Right renal cortex interstitium (tissue), 3 donors: Measurements from ENCODE around the gene CITED1. TPM values are rescaled to one million over a fixed set of nuclear protein-coding genes. Genes with fewer than 3 reads are reported as not detected.

Source experiments
- DNase-seq, 3 donors: peaks; one replicate each; pipeline ENCODE4 v3.0.0-alpha.2; 2013; ENCODE audit warnings: low read depth in 3 of 3, low spot score in 2 of 3
- polyA plus RNA-seq, 3 donors: library from polyadenylated mRNA; unstranded; fragments of 120-200 nt; gene quantifications; one replicate each; pipeline ENCODE4 v1.2.1, GENCODE V29; 2013; ENCODE audit not compliant: insufficient read length in 3 of 3

The CITED1 gene
- polyA plus RNA-seq, 3 donors = 9.9 to 13.8 (median 12.2) TPM

DNA sequence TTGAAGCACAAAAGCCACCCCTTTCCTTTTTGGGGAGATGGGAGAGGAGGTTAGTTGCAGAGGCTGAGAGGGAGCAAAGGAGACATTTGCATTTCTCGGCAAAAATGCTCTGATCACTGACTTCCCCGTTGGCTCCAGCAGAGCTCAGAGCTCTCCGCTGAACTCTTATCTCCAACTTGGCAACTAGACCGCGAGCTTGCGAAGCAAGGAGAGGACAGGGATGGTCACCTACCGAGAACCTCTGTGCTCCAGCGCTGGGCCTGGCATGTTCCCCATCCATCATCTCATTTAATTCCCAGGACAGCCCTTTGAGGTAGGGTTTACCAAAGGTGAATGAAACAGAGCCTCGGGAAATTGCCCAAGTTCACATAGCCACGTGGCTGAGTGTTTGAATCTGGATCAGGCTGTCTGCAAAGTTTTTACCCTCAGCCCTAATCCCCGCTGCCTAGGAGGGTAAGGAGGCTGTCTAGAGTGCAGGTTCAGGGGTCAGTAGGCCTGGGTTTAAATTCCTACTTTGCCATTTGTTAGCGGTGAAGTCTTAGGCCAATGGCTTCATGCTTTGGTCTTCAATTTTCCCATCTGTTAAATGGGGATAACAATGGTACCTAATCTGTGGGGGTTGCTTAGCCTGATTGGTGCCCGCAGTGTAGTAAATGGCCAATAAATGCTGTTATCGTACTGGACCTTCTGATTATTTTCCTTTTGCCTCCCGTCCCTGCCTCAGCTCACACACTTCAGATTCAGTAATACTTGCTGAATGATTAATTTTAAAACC lies 3.8 kb upstream of the CITED1 start:
- no peak for DNase-seq

DNA sequence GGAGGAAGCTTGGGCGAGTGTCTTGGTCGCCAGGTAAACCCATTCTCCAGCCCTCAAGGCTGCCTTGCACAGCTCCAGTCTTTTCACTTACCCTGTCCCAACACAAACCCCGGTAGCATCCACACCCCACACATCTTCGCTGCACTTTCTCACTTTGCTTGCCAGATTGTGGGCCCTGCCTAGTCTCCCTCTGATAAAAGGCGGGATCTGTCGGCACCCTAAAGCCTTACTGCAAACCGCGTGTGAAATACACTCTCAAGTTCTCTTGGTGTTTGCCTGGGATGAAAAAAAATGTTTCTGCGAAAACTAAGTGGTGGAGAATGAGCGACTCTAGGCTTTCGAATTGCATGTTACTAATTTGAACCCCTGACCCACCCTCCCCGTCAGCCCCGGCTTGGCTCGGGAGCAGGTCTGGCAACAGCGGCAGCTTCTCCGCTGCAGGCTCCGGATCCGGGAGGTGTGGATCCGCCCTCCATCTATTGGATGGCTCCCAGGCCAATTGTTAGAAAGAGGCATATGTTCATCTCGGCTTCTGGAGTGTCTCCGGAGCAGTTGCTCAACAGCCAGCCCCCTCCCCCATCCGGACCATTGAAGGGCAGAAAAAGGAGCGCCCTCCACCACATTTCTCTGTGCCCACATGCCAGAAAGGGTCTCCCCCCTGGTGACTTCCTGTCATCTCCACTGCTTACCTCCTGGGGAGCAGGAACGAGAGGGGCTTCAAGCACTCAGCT lies 3.0 kb upstream of the CITED1 start:
- DNase-seq = peak in 1 of 3 donors; percentile 29

DNA sequence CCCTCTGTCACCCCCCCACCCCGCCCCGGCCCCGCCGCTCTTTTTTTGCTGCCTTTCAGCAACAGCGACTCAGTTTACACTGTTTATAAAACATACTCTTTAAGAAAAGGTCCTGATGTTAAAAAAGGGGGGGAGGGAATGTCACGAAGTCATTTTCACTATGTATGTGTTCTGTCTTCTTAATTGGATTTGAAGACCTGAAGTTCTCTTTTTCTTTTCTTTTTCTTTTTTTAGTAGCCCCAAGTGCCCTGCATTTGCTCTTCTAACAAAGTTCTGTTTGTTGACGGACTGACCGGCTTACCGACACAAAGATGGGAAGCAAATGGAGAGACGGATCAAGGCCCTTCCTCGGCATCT lies 2.5 kb upstream of the CITED1 start:
- DNase-seq = no peak

DNA sequence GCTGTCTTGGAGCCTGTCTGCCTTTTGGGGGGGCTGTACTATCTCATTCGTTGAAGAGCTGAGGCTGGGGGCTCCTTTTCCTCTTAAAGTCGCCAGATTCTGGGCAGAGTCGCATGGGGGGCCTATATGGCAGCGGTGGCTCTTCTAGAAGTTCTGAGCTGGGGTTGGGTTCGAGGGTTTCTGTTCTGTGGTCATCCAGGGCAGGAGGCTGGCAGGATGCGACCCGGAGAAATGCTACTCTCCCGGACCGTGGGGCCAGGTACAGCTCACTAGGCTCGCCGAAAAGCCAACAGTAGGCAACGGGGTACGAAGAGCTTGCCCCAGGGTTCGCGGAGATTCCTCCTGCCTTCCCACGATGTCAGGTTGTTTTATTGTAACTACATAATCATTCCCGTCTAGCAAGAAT lies 1.9 kb upstream of the CITED1 start:
- DNase-seq = no peak

DNA sequence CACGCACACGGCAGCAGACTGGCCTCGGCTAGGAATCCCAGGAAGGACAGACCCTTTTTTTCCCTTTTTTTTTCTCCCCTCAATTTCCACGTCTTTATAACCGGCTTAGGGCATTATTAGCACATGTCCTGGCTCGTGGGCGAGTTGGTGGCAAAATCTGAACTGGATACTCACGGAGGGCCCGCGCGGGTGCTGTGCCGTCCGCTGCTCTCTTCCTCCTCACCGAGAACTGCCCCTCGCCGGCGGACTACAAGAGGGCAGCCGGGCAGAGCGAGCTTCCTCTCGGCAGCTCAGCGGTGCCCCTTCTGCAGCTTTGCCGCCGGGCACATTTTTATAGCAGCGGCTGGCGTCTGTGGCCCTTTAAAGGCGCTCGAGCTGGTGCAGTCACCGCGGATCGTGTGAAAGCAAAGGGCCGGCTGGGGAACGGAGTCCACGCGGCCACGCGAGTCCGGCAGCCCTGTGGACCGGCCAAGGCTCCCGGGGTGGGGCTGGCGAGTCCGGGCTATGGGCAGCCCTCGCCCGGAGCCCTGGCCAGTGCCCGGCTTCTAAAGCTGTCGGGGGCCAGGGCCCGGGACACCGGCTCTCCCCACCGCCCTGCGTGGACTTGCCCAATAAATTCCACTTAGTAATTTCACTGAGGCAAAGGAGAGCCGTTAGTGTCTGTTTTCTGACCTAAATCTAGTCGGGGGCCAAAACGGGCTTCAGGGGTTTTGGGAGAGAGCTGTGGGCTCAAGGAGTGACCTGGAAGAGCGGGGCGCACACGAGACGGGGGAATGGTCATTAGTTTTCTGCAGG lies 1.3 kb upstream of the CITED1 start:
- DNase-seq = no peak

DNA sequence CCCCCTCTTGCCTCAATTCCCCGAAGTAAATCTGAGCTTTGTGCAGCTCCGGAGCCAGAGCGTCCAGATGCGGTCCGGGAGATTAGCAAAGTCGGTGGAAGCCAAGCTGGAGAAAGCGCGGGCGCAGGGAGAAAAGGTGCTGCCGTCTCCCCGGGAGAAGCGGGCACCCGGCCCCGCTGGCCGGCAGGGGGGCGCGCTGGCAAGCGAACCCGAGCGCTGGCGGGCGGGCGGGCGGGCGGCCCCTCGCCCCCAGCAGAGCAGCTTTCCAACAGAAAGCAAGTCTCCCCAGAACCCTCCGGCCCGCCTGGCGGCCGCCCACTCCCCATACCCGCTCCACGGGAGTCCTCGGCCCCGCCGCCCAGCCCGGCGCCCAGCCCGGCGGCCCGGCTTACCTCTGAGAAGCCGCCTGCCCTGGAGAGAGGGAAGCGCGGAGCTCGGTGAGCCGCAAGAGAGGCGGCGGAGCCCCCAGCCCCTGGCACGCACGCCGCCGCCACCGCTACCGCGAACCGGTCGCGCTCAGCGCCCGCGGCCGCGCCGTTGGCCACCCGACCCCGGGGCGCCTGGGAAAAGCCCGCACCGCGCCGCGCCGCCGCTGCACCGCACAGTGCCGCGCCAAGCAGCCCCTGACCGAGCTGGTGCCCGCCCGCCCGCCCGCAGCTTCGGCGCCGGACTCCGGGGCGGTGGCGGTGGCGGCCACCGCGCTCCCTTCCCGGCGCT lies 529 bp upstream of the CITED1 start:
- DNase-seq = no peak

DNA sequence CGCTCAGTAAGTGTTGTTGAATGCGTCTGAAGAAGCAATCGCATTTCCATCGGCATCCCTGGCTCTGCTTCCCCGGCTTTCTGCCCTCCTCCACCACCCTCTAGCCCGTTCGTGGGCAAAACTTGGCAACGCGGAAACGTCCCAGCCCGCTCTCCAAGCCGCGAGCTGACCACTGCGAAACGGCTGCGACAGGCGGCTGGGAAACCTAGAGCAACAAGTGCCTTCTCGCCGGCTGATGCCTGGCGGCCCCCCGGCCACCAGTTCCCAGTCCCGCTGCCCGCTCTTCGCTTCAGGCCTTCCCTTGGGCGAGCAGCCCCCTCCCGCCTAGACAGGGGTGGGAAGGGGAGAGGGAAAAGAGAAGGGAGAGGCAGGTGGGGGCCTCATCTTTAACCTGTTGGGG lies 837 bp downstream of the CITED1 start:
- no peak for DNase-seq

DNA sequence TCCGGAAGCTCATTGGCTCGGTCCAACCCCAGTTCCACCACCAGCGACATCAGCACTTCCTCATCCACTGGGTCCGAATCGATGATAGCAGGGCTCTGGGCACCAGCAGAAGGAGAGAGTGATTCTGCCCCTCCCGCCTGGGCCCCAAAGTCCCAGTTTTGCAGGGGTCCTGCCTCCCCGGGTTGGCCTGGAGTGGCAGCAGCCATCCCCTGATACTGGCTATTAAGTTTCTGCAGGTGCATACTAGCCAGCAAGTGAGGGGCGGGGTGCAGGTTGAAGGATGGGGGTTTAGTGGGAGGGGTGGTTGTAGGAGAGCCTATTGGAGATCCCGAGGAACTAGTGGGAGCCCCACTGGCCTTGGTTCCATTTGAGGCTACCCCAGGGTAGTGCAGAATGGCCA lies 3.9 kb downstream of the CITED1 start:
- DNase-seq = no peak

DNA sequence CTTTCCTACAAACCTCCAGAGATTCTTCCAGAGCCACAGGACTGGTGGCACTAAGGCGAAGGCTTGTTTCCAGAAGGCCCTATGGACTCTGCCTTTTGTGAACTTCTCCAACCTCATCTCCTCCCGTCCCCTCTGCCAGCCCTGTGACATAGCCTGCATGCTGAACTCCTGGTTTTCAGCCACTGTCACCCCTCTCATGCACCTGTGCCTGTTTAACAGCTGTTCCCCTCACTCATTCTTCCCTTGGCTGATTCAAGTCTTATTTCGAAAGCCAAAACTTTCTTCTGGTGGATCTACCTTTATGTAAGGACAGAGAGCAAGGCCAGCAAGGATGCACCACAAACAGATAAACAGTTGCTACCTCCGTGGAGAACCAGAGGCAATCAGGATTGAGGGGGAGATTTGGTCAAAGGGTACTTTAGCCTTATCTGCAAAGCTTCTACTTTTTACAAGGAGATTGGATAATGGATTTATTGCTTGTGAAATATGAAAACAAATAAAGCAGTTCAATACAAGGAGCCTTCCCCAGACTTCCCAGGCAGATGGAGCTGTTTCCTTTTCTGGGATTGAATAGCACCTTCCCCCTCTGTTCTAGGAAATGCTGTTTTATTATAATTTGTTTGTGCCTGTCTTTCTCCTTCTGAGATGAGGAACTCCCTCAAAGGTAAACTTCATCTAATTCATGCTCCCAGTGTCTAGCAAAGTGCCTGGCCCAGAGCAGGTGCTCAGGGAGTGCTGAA lies 5.7 kb downstream of the CITED1 start:
- no peak for DNase-seq

DNA sequence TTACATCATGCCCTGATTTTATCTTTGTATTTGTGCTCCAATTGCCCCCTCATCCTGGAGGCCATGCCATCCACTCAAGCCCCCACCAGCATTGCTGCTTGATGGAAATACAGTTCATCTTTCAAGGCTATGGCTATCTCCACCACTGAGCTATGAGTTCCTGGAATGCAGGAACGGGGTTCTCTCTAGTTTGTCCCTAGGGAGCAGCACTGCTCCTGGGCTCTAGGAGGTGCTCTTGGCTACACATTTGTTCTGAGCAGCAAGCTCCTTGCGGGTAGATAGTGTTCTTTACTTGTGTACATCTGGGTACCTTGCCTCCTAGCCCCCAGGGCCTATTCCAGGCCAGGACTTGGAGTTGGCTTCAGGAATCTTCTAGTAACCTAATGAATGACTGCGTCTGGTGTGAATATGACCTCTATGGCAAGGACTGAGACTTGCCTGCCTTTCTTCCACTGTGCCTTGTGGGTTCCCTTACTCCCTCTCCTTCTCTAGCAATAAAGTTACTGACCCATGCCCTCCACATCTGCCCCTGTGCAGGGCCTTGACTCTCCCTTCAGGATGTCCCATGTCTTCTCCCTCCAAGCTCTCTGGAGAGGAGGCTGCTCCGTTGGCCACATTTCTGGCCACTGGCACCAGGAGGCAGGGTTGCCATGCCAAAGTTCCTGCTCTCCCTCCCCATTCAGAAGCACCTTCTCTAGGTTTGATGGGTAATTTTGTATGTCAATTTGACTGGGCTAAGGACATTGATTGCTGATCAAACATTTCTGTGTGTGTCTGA lies 7.6 kb downstream of the CITED1 start:
- no peak for DNase-seq

DNA sequence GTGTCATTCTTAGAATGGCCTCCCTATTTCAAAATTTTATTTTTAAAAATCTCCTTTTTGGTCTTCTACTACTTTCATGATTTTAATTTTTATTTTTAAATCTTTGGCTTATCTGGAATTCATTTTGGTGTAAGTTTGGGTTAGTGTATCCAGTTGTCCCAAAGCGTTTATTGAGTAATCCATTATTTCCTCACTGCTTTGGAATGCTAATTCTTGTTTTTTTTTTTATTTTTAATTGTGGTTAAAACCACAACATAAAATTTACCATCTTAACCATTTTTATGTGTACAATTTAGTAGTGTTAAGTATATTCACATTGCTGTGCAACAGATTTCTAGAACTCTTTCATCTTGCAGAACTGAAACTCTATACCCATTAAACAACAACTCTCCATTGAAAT lies 8.7 kb downstream of the CITED1 start:
- DNase-seq = no peak

DNA sequence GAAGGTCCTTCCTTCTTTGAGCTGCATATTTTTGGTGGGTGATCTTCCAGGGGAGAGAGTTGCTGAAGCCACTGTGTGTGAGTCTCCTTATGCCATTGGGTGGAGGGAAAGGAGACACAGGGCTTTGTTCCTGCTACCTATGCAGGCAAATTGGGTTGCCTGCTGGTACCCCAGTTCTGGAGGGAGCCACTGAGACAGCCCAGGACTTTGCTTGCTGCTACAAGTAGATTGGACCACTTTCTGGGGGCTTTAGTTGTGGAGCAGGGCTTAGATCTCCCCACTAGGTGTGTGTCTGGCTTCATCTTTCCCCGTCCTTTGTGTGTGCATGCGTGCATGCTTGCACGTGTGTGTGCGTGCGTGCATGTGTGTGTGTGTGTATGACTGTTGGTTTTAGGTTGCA lies 10.0 kb downstream of the CITED1 start:
- DNase-seq = no peak

DNA sequence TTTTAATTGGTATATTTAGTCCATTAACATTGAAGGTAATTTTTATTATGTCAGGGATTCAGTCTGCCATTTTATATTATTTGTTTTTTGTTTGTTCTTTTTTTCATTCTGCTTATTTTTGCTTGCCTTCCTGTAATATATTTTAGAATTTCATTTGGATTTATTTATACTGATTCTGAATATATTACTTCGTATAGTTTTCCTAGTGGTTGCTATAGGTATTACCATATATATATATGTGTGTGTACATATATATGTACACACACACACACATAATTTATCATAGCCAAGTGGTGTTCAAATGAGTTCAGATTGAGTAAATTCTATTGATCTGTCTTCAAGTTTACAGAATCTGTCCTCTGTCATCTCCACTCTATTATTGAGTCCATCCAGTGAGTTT lies 11.2 kb downstream of the CITED1 start:
- DNase-seq = no peak

DNA sequence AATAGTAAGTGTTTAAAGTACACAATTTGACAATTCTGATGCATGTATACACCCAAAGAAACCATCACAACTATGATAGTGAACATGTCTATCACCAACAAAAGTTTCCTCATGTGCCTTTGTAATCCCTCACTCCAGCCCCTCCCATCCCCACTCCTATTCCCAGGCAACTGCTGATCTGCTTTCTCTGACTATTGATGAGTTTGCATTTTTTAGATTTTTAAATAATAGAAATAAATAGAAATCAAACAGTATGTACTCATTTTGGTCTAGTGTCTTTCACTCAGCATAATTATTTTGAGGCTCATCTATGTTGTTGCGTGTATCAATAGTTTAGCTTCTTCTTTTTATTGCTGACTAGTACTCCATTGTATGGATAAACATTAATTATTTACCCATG lies 23.4 kb downstream of the CITED1 start:
- DNase-seq = no peak

DNA sequence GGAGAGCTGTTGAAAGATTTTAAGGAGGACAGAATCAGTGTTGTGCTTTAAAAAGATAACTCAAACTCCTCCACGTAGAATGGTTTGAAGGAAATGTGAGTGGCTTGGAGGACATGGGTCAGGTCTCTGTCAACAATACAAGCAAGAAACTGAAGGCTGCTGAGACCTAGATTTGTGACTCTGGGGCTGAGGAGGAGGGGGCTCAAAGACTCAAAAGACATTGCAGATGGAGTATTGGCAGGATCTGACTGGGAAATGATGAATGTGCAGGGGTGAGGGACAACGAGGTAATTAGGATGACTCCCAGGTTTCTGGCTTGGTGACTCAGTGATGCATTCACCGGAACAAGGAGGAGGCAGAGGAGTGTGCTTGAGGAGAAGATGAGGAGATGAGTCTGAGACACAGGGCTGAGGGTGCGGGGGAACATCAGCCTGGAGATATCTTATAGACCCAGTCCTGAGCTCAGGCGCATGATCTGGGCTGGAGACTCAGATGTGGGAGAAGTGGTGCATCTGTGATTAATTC lies 25.3 kb downstream of the CITED1 start:
- peak in 1 of 3 donors; percentile 26 for DNase-seq

DNA sequence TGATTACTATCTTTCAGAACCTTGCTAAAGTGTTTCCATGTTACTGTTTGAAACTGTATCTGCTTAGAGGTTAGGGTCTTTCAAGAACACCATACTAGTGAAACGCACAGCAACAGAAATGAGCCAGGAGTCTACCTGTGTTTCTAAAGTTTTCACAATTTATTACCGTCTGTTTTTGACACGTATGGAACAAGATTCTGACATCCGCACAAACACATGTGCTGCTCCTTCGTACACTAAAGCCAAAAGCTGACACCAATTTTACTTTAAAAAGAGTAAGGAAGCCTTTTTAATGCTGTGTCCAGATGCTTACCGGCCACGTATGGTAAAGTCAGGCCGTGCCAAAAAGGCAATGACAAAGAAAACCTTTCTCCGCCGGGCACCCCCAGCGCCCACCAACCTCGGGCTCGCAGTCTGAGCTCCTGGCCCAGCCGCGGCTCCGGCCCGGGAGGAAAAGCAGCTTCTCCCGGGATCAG lies 29.2 kb downstream of the CITED1 start:
- DNase-seq = no peak

DNA sequence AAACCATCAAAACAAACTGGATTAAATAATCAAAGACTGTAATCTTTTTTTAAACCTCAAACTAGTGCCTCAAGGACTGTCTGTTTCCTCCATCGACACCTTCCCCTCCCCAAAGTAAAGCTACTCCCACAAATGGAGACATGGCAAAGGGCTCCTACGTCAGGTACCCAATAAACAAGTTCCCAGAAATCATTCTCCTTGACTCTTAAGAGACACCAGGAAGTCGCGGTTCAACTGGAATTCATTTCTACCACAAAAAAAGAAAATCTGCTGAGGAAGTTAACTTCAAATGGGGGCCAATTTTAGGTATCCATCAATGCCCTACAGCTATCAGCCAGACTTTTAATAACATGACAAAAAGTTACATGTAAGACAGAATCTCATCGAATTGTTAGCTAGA lies 31.2 kb downstream of the CITED1 start:
- no peak for DNase-seq

DNA sequence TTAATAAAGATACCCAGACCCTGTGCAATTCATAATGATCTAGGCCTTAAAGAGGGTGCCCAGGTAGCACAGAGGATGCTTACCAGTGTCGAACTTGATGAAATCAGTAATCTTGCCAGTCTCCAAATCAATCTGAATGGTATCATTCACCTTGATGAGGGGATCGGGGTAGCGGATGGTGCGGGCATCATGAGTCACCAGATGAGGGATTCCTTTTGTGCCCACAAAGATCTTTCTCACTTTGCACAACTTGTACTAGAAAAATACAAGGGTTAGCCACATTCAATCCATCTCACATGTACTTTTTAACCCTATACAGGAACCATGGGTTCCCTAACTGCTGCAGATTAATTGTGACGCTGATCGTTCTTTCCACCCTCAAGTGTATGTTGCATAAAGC lies 32.0 kb downstream of the CITED1 start:
- DNase-seq = no peak

DNA sequence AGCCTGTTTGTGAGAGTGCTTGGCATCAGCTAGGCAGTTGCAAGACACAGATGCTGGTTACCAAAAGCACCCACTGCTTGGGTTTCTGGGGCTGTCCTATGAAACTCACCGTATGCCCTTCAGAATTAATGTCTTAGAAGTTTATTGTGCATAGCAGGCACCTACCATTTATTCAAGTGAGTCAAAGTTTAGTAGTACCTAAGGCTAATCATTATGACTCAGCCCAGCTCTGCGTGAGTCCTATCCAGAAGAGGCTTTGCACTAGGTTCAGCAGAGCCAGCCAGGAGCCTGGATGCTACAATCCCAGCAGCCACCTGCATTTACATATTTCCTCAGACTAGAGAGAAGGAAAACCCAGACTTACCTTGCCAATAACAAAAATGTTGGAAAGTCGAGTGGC lies 32.8 kb downstream of the CITED1 start:
- DNase-seq = no peak
